ENCODE results near the gene GRIPAP1. TPM values are rescaled to one million over a fixed set of nuclear protein-coding genes. Genes with fewer than 3 reads are reported as not detected.
"Not testable (repeated sequence)": the region's sequence is repeated elsewhere in the genome, so short reads cannot be mapped to it uniquely, and the experiment has no call there.

The GRIPAP1 gene
- total RNA-seq, 2 donors from 2014 or later: 9.6 to 16.0 TPM

DNA sequence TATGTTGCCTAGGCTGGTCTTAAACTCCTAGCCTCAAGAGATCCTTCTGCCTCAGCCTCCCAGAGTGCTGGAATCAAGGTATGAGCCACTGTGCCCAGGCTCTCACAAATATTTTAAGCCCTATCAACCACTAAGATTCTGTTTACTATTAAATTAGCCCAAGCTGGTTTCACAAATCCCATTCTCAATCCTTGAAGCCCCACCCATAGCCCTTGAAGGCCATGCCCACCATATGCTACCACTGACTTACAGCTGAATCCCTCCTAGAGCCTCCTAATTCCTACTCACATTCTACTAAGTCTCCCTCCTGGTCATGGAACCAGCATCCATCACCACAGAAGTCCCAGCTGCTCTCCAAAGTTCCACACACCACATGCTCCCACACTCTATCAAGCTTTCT is 9.7 kb downstream of the GRIPAP1 start:
- TF ChIP-seq, protein P1, sequence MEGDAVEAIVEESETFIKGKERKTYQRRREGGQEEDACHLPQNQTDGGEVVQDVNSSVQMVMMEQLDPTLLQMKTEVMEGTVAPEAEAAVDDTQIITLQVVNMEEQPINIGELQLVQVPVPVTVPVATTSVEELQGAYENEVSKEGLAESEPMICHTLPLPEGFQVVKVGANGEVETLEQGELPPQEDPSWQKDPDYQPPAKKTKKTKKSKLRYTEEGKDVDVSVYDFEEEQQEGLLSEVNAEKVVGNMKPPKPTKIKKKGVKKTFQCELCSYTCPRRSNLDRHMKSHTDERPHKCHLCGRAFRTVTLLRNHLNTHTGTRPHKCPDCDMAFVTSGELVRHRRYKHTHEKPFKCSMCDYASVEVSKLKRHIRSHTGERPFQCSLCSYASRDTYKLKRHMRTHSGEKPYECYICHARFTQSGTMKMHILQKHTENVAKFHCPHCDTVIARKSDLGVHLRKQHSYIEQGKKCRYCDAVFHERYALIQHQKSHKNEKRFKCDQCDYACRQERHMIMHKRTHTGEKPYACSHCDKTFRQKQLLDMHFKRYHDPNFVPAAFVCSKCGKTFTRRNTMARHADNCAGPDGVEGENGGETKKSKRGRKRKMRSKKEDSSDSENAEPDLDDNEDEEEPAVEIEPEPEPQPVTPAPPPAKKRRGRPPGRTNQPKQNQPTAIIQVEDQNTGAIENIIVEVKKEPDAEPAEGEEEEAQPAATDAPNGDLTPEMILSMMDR (IDR thresholded peaks at IDR 0.05): no peak
- no peak overlapping the region for H3K27ac ChIP-seq
- H3K4me3 ChIP-seq: no peak overlapping the region
- no peaks in the 10 kb centered on the region for H3K27me3 ChIP-seq
- peaks cover 6% of the 10 kb centered on the region for H3K36me3 ChIP-seq
- H3K9me3 ChIP-seq: no peaks in the 10 kb centered on the region
- H3K4me1 ChIP-seq: no peaks in the 10 kb centered on the region
- DNase-seq (ENCODE audit: low spot score): no peak

DNA sequence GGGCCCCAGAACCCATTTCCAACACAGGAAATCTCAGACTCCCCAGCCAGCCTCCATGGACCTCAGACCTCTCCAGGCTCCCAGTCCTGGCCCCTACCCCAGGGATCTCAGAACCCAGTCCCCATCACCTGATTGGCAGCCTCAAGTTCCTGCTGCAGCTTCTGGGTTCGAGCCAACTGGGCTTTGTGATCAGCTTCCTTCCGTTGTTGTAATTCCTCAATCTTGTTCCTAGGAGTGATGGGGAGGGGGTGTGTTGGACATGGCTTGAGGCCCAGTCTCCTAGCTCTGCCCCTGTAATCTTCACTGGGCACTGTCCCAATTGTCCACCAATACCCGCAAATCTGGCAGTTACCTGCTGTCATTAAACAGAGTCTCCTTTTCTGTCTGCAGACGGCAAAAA is 12.6 kb downstream of the GRIPAP1 start:
- DNase-seq (ENCODE audit: low spot score): no peak
- no peaks in the 10 kb centered on the region for H3K27me3 ChIP-seq
- H3K4me3 ChIP-seq: no peak overlapping the region
- no peaks in the 10 kb centered on the region for H3K4me1 ChIP-seq
- H3K27ac ChIP-seq: no peak overlapping the region
- no peaks in the 10 kb centered on the region for H3K9me3 ChIP-seq
- TF ChIP-seq, protein P1 (IDR thresholded peaks at IDR 0.05): no peak
- H3K36me3 ChIP-seq: peaks cover 6% of the 10 kb centered on the region

DNA sequence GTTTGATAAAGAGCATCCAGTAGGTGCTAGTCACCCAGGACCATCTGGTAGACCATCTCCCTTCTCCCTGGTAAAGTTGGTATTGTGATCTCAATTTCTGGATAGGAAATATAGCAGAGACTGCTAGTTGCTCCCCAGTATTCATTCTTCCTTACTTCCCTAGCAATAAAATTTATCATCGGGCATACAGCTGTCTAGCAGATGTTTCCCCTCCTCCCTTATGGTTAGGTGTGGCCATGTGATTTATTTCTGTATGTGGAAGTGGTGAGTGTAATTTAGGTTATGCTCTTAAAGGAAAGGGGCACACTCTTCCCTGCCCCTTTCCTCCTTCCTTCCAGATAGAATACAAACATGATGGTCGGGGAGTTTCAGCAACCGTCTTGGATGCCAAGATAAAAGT is 18.2 kb downstream of the GRIPAP1 start:
- no peak for DNase-seq (ENCODE audit: low spot score)
- Histone ChIP-seq H3K4me3 (no peak overlapping the region), H3K27me3 (no peaks in the 10 kb centered on the region), H3K4me1 (no peaks in the 10 kb centered on the region), H3K27ac (no peak overlapping the region), H3K36me3 (peaks cover 11% of the 10 kb centered on the region), H3K9me3 (no peaks in the 10 kb centered on the region)
- TF ChIP-seq, protein P1 (IDR thresholded peaks at IDR 0.05): no peak

DNA sequence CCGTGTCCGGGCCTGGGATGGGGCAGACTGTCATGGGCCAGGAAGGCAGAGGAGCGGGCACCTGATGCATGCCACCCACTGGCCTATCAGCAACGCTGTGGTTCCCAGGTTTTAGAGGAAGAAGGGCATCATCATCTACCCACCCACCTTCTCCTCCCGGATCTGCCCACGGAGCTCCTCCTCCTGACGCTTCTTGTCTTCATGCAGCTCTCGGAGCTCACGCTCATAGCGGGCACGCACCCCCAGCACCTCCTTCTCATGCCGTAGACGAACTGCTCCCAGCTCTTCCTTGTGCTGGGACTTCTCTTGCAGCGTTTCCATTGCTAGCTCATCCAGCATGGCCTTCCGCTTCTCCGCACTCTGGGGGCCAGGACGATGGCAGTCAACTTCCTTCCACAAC is 19.0 kb downstream of the GRIPAP1 start:
- TF ChIP-seq, protein P1 (IDR thresholded peaks at IDR 0.05): no peak
- H3K4me3 ChIP-seq: no peak overlapping the region
- H3K27me3 ChIP-seq: no peaks in the 10 kb centered on the region
- no peak for DNase-seq (ENCODE audit: low spot score)
- peaks cover 6% of the 10 kb centered on the region for H3K36me3 ChIP-seq
- no peaks in the 10 kb centered on the region for H3K9me3 ChIP-seq
- H3K4me1 ChIP-seq: no peaks in the 10 kb centered on the region
- H3K27ac ChIP-seq: no peak overlapping the region

DNA sequence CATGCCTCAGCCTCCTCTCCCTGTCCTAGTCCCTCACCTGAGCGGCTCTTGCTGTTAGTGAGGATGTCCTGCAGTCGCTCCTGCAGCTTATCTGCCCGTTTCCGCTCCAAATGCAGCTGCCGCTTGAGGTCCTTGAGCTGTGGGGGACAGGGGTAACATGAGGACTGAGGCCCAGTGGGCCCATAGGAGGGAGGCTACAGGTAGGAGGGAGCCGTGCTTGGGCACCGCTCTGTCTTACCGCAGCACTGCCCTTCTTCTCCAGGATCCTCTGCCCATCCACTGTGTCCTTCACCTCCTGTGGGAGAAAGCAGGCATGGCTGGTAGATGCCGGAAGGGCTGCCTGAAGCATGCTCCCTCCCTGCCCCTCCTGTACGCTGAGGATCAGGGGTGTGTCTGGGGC is 20.9 kb downstream of the GRIPAP1 start:
- Histone ChIP-seq H3K27me3 (no peaks in the 10 kb centered on the region), H3K36me3 (peaks cover 6% of the 10 kb centered on the region), H3K4me1 (no peaks in the 10 kb centered on the region), H3K27ac (no peak overlapping the region), H3K9me3 (no peaks in the 10 kb centered on the region), H3K4me3 (no peak overlapping the region)
- TF ChIP-seq, protein P1 (IDR thresholded peaks at IDR 0.05): no peak
- DNase-seq (ENCODE audit: low spot score): no peak

DNA sequence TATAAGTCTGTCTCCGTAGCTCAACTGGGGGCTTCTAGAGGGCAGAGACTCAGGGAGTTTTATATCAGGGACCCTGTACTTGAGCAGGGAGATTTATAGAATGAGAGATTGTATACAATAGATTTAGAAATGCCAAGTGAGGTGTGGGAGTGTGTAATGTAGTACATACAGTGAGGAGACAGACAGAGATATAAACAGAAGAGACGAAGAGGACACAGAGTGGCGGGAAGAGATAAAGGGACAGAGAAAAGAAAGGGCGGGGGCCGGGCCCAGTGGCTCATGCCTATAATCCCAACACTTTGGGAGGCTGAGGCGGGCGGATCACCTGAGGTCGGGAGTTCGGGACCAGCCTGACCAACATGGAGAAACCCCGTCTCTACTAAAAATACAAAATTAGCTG is 21.7 kb downstream of the GRIPAP1 start:
- DNase-seq (ENCODE audit: low spot score); H3K27ac ChIP-seq; H3K4me3 ChIP-seq; H3K27me3 ChIP-seq; H3K36me3 ChIP-seq; H3K4me1 ChIP-seq; H3K9me3 ChIP-seq: not testable (repeated sequence)
